ENCODE results near the gene ODAM.
"Not testable (repeated sequence)": the region's sequence is repeated elsewhere in the genome, so short reads cannot be mapped to it uniquely, and the experiment has no call there.

Gene ODAM

GRCh38 chr4:70221389-70221788, 25.9 kb downstream of the ODAM start:
- DNase-seq (ENCODE audit: extremely low read depth in 1 of 2, low read depth in 1 of 2): not testable (repeated sequence)

- DNase-seq (ENCODE audit: extremely low read depth in 1 of 2, low read depth in 1 of 2): not testable (repeated sequence)
These were observed 26.3 kb downstream of the ODAM start for GRCh38 chr4:70221818-70222217.

GRCh38 chr4:70225824-70226223, 30.3 kb downstream of the ODAM start, which contains the start of gene FDCSP:
TSS of gene FDCSP (plus strand) at chr4:70226124. CDS start at chr4:70231195, 5,071 bp downstream.
- no peak for DNase-seq (ENCODE audit: extremely low read depth in 1 of 2, low read depth in 1 of 2)

GRCh38 chr4:70236125-70236524, 40.6 kb downstream of the ODAM start:
- no peak for DNase-seq (ENCODE audit: extremely low read depth in 1 of 2, low read depth in 1 of 2)

GRCh38 chr4:70239131-70239883, 43.8 kb downstream of the ODAM start:
- DNase-seq (ENCODE audit: extremely low read depth in 1 of 2, low read depth in 1 of 2): no peak

GRCh38 chr4:70239884-70240591, 44.5 kb downstream of the ODAM start:
- no peak for DNase-seq (ENCODE audit: extremely low read depth in 1 of 2, low read depth in 1 of 2)

- not testable (repeated sequence) for DNase-seq (ENCODE audit: extremely low read depth in 1 of 2, low read depth in 1 of 2)
These were observed 46.8 kb downstream of the ODAM start, which contains the start of gene CSN3 for GRCh38 chr4:70242297-70242696. TSS of gene CSN3 (plus strand) at chr4:70242597. CDS start at chr4:70244820, 2,223 bp downstream.

GRCh38 chr4:70243091-70243490, 47.6 kb downstream of the ODAM start:
- no peak for DNase-seq (ENCODE audit: extremely low read depth in 1 of 2, low read depth in 1 of 2)

GRCh38 chr4:70251250-70251944, 55.9 kb downstream of the ODAM start:
- DNase-seq (ENCODE audit: extremely low read depth in 1 of 2, low read depth in 1 of 2): no peak

- no peak for DNase-seq (ENCODE audit: extremely low read depth in 1 of 2, low read depth in 1 of 2)
These were observed 56.4 kb downstream of the ODAM start for GRCh38 chr4:70251945-70252277.
